ENCODE data around the gene PGGHG.

PGGHG gene

DNA sequence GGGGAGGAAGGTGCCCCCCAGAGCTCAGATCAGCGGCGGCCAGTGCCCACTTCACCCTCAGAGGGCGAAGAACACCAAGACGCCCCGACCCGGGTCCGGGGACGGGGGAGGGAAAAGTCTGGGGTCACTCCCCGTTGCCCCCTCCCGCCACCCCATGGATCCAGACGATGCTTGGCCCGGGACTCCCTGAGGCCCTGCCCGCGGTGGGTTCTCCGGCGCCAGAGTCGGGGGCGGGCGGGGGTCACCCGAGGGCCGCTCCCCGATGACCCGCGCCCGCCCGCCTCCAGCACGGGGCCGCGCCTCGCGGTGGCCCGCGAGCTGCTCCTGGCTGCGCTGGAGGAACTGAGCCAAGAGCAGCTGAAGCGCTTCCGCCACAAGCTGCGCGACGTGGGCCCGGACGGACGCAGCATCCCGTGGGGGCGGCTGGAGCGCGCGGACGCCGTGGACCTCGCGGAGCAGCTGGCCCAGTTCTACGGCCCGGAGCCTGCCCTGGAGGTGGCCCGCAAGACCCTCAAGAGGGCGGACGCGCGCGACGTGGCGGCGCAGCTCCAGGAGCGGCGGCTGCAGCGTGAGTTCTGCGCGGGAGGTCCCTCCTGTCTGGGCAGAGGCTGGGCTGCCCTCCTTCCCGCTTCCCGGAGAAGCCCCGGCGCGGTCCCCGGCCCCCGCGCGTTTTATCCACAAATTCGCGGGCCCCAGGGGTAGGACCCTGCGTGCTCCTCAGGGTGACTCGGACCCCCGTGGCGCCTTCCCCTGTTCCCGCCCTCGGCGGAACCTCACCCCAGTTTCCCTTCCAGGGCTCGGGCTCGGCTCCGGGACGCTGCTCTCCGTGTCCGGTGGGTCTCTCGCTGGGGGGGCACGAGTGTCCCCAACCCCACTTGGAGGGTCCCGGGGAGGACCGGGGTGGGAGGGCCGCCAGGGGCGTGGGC lies 9.6 kb upstream of the PGGHG start:
- CTCF ChIA-PET: interaction anchor here (1.0 to 4.0 kb wide), 3 partner anchors 11 to 28 kb away, joined by 3 to 11 read pairs (median 3); no protein-coding TSS in a partner anchor
- TF ChIP-seq, protein P1, sequence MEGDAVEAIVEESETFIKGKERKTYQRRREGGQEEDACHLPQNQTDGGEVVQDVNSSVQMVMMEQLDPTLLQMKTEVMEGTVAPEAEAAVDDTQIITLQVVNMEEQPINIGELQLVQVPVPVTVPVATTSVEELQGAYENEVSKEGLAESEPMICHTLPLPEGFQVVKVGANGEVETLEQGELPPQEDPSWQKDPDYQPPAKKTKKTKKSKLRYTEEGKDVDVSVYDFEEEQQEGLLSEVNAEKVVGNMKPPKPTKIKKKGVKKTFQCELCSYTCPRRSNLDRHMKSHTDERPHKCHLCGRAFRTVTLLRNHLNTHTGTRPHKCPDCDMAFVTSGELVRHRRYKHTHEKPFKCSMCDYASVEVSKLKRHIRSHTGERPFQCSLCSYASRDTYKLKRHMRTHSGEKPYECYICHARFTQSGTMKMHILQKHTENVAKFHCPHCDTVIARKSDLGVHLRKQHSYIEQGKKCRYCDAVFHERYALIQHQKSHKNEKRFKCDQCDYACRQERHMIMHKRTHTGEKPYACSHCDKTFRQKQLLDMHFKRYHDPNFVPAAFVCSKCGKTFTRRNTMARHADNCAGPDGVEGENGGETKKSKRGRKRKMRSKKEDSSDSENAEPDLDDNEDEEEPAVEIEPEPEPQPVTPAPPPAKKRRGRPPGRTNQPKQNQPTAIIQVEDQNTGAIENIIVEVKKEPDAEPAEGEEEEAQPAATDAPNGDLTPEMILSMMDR (IDR thresholded peaks at IDR 0.05; ENCODE audit: control extremely low read depth, extremely low read depth, low read depth, missing control alignments): no peak

DNA sequence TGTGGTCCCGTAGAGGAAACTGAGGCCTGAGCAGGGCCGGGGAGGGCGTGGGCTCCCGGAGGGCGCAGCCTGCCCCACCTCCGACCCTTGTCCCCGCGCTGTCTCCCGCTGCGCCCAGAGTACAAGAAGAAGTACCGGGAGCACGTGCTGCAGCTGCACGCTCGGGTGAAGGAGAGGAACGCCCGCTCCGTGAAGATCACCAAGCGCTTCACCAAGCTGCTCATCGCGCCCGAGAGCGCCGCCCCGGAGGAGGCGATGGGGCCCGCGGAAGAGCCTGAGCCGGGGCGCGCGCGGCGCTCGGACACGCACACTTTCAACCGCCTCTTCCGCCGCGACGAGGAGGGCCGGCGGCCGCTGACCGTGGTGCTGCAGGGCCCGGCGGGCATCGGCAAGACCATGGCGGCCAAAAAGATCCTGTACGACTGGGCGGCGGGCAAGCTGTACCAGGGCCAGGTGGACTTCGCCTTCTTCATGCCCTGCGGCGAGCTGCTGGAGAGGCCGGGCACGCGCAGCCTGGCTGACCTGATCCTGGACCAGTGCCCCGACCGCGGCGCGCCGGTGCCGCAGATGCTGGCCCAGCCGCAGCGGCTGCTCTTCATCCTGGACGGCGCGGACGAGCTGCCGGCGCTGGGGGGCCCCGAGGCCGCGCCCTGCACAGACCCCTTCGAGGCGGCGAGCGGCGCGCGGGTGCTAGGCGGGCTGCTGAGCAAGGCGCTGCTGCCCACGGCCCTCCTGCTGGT lies 8.8 kb upstream of the PGGHG start:
- no peak for DNase-seq (ENCODE audit: extremely low spot score)
- CTCF ChIA-PET: interaction anchor here (4.0 kb wide), 1 partner anchor 29 kb away, joined by 11 read pairs; no protein-coding TSS in a partner anchor
- TF ChIP-seq, protein P1 (IDR thresholded peaks at IDR 0.05; ENCODE audit: control extremely low read depth, extremely low read depth, low read depth, missing control alignments): no peak
- POLR2A ChIA-PET: no interaction called here

More for the DNA sequence above, 9.6 kb upstream of the PGGHG start:
- POLR2A ChIA-PET: interaction anchor here (0.6 kb wide), 1 partner anchor 244 kb away, joined by 6 read pairs; no protein-coding TSS in a partner anchor
- DNase-seq (ENCODE audit: extremely low spot score): no peak

DNA sequence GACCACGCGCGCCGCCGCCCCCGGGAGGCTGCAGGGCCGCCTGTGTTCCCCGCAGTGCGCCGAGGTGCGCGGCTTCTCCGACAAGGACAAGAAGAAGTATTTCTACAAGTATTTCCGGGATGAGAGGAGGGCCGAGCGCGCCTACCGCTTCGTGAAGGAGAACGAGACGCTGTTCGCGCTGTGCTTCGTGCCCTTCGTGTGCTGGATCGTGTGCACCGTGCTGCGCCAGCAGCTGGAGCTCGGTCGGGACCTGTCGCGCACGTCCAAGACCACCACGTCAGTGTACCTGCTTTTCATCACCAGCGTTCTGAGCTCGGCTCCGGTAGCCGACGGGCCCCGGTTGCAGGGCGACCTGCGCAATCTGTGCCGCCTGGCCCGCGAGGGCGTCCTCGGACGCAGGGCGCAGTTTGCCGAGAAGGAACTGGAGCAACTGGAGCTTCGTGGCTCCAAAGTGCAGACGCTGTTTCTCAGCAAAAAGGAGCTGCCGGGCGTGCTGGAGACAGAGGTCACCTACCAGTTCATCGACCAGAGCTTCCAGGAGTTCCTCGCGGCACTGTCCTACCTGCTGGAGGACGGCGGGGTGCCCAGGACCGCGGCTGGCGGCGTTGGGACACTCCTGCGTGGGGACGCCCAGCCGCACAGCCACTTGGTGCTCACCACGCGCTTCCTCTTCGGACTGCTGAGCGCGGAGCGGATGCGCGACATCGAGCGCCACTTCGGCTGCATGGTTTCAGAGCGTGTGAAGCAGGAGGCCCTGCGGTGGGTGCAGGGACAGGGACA lies 8.0 kb upstream of the PGGHG start:
- POLR2A ChIA-PET: no interaction called here
- CTCF ChIA-PET: interaction anchor here (4.0 kb wide), 1 partner anchor 30 kb away, joined by 11 read pairs; no protein-coding TSS in a partner anchor
- no peak for DNase-seq (ENCODE audit: extremely low spot score)
- TF ChIP-seq, protein P1 (IDR thresholded peaks at IDR 0.05; ENCODE audit: control extremely low read depth, extremely low read depth, low read depth, missing control alignments): no peak

DNA sequence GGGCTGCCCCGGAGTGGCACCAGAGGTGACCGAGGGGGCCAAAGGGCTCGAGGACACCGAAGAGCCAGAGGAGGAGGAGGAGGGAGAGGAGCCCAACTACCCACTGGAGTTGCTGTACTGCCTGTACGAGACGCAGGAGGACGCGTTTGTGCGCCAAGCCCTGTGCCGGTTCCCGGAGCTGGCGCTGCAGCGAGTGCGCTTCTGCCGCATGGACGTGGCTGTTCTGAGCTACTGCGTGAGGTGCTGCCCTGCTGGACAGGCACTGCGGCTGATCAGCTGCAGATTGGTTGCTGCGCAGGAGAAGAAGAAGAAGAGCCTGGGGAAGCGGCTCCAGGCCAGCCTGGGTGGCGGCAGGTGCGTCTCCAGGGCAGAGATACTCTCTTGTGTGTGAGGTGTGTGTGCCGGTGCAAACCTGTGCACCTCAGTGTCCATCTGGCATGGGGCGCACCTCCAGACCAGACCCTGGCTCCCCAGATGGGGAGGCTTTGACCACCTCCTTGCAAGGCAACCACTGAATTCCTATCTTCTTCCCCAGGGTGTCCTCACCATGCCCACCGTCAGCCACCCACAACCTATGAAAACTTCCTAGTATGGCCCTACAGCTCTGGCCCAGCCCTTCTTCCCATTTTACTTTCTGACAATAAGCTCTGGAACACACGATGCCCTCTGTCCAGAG lies 7.3 kb upstream of the PGGHG start:
- TF ChIP-seq, protein P1 (IDR thresholded peaks at IDR 0.05; ENCODE audit: control extremely low read depth, extremely low read depth, low read depth, missing control alignments): no peak
- POLR2A ChIA-PET: no interaction called here
- DNase-seq (ENCODE audit: extremely low spot score): no peak
- CTCF ChIA-PET: interaction anchor here (0.6 to 4.0 kb wide), 3 partner anchors 23 to 31 kb away, joined by 3 to 11 read pairs (median 3); no protein-coding TSS in a partner anchor

DNA sequence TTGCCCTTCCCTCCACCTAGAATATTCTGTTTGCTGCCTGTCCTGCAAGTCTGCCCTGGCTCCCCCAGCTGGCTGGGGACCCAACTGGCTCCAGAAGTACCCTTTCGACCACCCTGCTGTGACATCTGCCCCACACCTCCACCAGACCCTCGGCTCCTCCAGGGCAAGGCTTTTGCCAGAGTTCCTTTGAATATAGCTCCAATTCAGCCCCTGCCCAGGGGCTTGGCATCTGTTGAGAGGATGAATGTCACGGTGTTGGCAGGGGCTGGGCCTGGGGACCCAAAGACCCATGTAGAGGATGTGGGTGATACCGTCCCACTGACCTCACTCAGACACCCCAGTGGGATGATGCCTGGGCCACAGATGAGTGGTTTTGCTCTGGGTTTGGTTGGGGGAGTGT lies 6.8 kb upstream of the PGGHG start:
- CTCF ChIA-PET: interaction anchor here (0.6 to 4.0 kb wide), 3 partner anchors 24 to 31 kb away, joined by 3 to 11 read pairs (median 3); no protein-coding TSS in a partner anchor
- TF ChIP-seq, protein P1 (IDR thresholded peaks at IDR 0.05; ENCODE audit: control extremely low read depth, extremely low read depth, low read depth, missing control alignments): no peak
- POLR2A ChIA-PET: no interaction called here
- no peak for DNase-seq (ENCODE audit: extremely low spot score)

All from GM10248 (cell line).